GM12864 (cell line): ENCODE results near the gene FASN.

Experiments
- DNase-seq: peaks from one replicate; pipeline ENCODE4 v3.0.0-alpha.2; 2011; ENCODE audit warnings: low read depth
- H3K4me3 ChIP-seq: 2 replicates; pipeline ENCODE4 v1.5.1; 2011; ENCODE audit warnings: mild to moderate bottlenecking, low read depth, low read length, control low read depth
- CTCF ChIP-seq: IDR thresholded peaks from 2 replicates; pipeline ENCODE4 v1.5.1; 2011; ENCODE audit warnings: low read depth, mild to moderate bottlenecking, moderate library complexity, low read length, control low read depth, inconsistent platforms; ENCODE audit errors: missing control alignments

FASN gene

GRCh38 chr17:82106688-82107305, 8.8 kb upstream of the FASN start:
- no peak for TF ChIP-seq CTCF
- DNase-seq, result no peak
- peak overlapping the region; percentile 63 for H3K4me3 ChIP-seq

- TF ChIP-seq CTCF, result peak; percentile 63
- H3K4me3 ChIP-seq, result peak overlapping the region; percentile 63
- DNase-seq, result peak; percentile 53
Observed at GRCh38 chr17:82105882-82106687, 8.0 kb upstream of the FASN start.

- no peak for DNase-seq
- H3K4me3 ChIP-seq, result peak overlapping the region; percentile 63
- TF ChIP-seq CTCF, result no peak
Observed at GRCh38 chr17:82105417-82105881, 7.4 kb upstream of the FASN start.

GRCh38 chr17:82104797-82105416, 6.9 kb upstream of the FASN start:
- peak overlapping the region; percentile 63; the same call in 1 of the 2 replicates for H3K4me3 ChIP-seq
- no peak for DNase-seq
- TF ChIP-seq CTCF, result no peak

- no peak for TF ChIP-seq CTCF
- no peak for DNase-seq
- no peak overlapping the region for H3K4me3 ChIP-seq
Observed at GRCh38 chr17:82103553-82104451, 5.8 kb upstream of the FASN start.

GRCh38 chr17:82101767-82102679, 4.0 kb upstream of the FASN start:
- DNase-seq, result no peak
- H3K4me3 ChIP-seq, result no peak overlapping the region
- no peak for TF ChIP-seq CTCF
